ENCODE data around the gene PTK7.
"Not testable (repeated sequence)": the region's sequence is repeated elsewhere in the genome, so short reads cannot be mapped to it uniquely, and the experiment has no call there.

The PTK7 gene

DNA sequence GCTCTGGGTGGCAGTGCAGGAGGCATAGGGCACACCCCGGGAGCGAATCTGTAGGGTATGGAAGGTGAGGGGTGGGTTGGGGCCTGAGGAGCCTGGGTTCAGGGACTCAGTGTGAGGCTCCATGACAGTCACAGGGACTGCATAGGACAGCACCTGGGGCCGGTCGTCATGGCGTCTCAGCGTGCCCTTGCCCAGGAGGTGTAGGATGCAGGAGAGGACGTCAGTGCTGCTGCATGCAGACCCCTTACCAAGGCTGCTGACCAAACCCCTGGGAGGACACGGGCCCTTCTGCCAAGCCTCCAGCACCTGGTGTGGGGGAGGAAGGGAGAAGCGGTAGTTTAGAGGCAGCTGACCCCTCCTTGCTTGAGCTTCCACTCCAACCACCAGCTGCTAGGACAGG lies 38.4 kb upstream of the PTK7 start:
- no peak overlapping the region for H3K4me3 ChIP-seq (ENCODE audit: low read depth, low read length)
- no peaks in the 10 kb centered on the region for H3K27me3 ChIP-seq (ENCODE audit: control insufficient read depth, insufficient read depth, low read length)
- H3K79me2 ChIP-seq, result no peaks in the 10 kb centered on the region
- no peaks in the 10 kb centered on the region for H3K36me3 ChIP-seq (ENCODE audit: control insufficient read depth, insufficient read depth, low read length)
- no peak overlapping the region for H2AFZ ChIP-seq
- no peak overlapping the region for H3K4me2 ChIP-seq (ENCODE audit: low read length)
- TF ChIP-seq, protein P1, sequence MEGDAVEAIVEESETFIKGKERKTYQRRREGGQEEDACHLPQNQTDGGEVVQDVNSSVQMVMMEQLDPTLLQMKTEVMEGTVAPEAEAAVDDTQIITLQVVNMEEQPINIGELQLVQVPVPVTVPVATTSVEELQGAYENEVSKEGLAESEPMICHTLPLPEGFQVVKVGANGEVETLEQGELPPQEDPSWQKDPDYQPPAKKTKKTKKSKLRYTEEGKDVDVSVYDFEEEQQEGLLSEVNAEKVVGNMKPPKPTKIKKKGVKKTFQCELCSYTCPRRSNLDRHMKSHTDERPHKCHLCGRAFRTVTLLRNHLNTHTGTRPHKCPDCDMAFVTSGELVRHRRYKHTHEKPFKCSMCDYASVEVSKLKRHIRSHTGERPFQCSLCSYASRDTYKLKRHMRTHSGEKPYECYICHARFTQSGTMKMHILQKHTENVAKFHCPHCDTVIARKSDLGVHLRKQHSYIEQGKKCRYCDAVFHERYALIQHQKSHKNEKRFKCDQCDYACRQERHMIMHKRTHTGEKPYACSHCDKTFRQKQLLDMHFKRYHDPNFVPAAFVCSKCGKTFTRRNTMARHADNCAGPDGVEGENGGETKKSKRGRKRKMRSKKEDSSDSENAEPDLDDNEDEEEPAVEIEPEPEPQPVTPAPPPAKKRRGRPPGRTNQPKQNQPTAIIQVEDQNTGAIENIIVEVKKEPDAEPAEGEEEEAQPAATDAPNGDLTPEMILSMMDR (IDR thresholded peaks at IDR 0.05), result no peak
- H3K9me3 ChIP-seq (ENCODE audit: control insufficient read depth, low read length), result no peaks in the 10 kb centered on the region
- H3K9ac ChIP-seq, result no peak overlapping the region
- no peak overlapping the region for H3K27ac ChIP-seq
- no peaks in the 10 kb centered on the region for H3K4me1 ChIP-seq

DNA sequence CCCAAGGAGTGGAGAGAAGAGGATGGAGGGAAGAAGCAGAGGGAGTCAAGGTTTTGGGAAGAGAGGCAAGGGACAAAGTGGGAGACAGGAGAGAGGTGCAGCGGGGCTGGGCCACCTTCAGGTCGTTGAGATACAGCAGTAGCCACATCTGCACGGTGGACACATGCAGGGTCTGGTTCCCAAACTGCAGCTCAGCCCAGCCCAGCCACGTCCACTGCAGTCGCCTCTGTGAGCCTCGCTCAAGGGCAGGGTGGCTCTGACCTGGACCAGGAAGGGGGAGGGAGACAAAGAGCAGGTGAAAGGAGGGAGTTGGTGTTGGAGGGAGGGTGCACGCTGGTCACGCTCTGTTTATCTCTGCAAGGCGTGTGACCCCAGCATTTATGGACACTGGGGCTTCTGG lies 37.4 kb upstream of the PTK7 start:
- no peaks in the 10 kb centered on the region for H3K36me3 ChIP-seq (ENCODE audit: control insufficient read depth, insufficient read depth, low read length)

DNA sequence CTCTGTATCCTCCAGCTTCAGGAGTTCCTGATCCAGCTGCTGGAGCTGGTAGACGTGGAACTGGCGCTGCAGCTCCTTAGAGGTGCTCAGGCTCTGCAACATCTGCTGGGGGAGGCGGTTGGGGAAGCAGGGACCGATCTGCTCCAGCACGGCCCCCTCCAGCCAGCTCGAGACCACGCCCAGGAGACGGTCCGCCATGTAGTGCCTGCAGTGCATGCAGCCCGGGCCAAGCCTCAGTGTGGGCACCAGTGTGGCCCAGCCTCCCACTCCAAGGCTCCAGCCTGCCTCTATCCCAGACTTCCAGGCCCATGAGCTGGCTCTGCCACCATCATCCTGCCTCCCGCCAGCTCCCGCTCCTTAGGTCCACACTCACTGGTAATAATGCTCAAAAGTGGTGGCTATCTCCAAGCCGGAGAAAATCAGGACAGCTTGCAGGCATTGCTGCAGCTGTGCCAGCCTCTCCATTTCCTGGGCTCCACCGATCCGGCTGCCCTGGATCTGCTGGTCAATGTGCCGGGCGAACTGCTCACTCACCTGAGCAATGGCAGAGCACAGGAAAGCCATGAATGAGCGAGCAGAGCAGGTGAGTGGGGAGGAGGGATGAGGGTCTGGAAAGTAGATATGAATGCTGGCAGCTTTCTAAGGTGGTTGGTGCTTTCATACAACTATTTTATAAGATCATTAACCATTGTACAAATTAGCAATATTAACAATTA lies 35.4 kb upstream of the PTK7 start:
- Histone ChIP-seq H3K79me2 (no peaks in the 10 kb centered on the region), H3K4me2 (ENCODE audit: low read length) (no peak overlapping the region), H3K27ac (no peak overlapping the region), H3K4me1 (no peaks in the 10 kb centered on the region), H3K27me3 (ENCODE audit: control insufficient read depth, insufficient read depth, low read length) (no peaks in the 10 kb centered on the region), H2AFZ (no peak overlapping the region), H3K9me3 (ENCODE audit: control insufficient read depth, low read length) (no peaks in the 10 kb centered on the region), H3K9ac (no peak overlapping the region), H3K36me3 (ENCODE audit: control insufficient read depth, insufficient read depth, low read length) (no peaks in the 10 kb centered on the region), H3K4me3 (ENCODE audit: low read depth, low read length) (no peak overlapping the region)
- TF ChIP-seq, protein P1 (IDR thresholded peaks at IDR 0.05), result no peak

More for the DNA sequence above, 37.4 kb upstream of the PTK7 start:
- Histone ChIP-seq H3K4me3 (ENCODE audit: low read depth, low read length) (no peak overlapping the region), H3K9me3 (ENCODE audit: control insufficient read depth, low read length) (no peaks in the 10 kb centered on the region), H3K27ac (no peak overlapping the region), H2AFZ (no peak overlapping the region), H3K4me2 (ENCODE audit: low read length) (no peak overlapping the region), H3K27me3 (ENCODE audit: control insufficient read depth, insufficient read depth, low read length) (no peaks in the 10 kb centered on the region), H3K9ac (no peak overlapping the region), H3K4me1 (no peaks in the 10 kb centered on the region), H3K79me2 (no peaks in the 10 kb centered on the region)
- TF ChIP-seq, protein P1 (IDR thresholded peaks at IDR 0.05), result no peak

DNA sequence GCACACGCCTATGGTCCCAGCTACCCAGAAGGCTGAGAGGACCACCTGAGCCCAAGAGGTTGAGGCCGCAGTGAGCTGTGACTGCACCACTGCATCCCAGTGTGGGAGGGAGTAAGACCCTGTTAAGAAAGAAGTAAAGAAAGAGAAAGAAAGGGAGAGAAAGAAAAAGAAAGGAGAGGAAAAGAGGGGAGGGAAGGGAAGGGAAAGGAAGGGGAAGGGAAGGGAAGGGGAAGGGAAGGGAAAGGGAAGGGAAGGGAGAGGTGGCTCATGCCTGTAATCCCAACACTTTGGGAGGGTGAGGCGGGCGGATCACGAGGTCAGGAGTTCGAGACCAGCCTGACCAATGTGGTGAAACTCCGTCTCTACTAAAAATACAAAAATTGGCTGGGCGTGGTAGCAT lies 34.6 kb upstream of the PTK7 start:
- not testable (repeated sequence) for H3K27ac ChIP-seq; H2AFZ ChIP-seq; H3K27me3 ChIP-seq (ENCODE audit: control insufficient read depth, insufficient read depth, low read length); H3K79me2 ChIP-seq; H3K4me1 ChIP-seq; H3K36me3 ChIP-seq (ENCODE audit: control insufficient read depth, insufficient read depth, low read length); H3K4me3 ChIP-seq (ENCODE audit: low read depth, low read length); H3K9me3 ChIP-seq (ENCODE audit: control insufficient read depth, low read length); H3K4me2 ChIP-seq (ENCODE audit: low read length); H3K9ac ChIP-seq

DNA sequence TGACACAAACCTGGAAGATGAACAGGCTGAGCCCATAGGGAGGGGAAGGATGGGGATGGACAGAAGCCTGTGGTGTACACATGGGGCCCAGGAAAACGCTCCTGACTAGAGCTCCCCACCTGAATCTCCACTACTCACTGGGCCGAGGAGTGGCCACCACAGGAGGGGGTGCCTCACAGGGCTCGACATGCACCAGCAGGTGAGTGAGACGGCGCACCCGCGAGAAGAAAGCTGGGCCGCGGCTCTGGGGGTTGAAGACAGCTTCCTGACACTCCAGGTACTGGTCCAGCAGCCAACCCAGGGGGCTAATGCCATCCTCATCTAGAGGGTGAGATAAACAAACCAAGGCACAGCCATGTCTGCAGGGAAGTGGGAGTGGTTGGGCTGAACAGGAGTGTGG lies 32.8 kb upstream of the PTK7 start:
- Histone ChIP-seq H3K27ac (no peak overlapping the region), H3K4me1 (no peaks in the 10 kb centered on the region), H3K9me3 (ENCODE audit: control insufficient read depth, low read length) (no peaks in the 10 kb centered on the region), H3K36me3 (ENCODE audit: control insufficient read depth, insufficient read depth, low read length) (no peaks in the 10 kb centered on the region), H2AFZ (no peak overlapping the region), H3K4me2 (ENCODE audit: low read length) (no peak overlapping the region), H3K27me3 (ENCODE audit: control insufficient read depth, insufficient read depth, low read length) (no peaks in the 10 kb centered on the region), H3K79me2 (no peaks in the 10 kb centered on the region), H3K9ac (no peak overlapping the region), H3K4me3 (ENCODE audit: low read depth, low read length) (no peak overlapping the region)
- TF ChIP-seq, protein P1 (IDR thresholded peaks at IDR 0.05), result no peak

Data from parathyroid adenoma (tissue), 2 donors.